HFF-Myc (cell line): ENCODE results near the gene ACAP2.
"Not testable (repeated sequence)": the region's sequence is repeated elsewhere in the genome, so short reads cannot be mapped to it uniquely, and the experiment has no call there.

Source experiments
- DNase-seq: peaks from one replicate; pipeline ENCODE4 v3.0.0-alpha.2; 2011; ENCODE audit warnings: low read depth; ENCODE audit errors: extremely low read depth
- H3K4me3 ChIP-seq: replicated peaks from 2 replicates; pipeline ENCODE4 v1.5.1; 2011; ENCODE audit warnings: low read depth, mild to moderate bottlenecking, control low read depth, low read length
- CTCF ChIP-seq: IDR thresholded peaks from 2 replicates; pipeline ENCODE4 v1.5.1; 2012; ENCODE audit warnings: mild to moderate bottlenecking, low read depth, low read length, control low read depth; ENCODE audit errors: missing control alignments

ACAP2 gene

GRCh38 chr3:195307711-195308110, 135.1 kb downstream of the ACAP2 start:
- no peak for TF ChIP-seq CTCF
- DNase-seq, result no peak
- no peak overlapping the region for H3K4me3 ChIP-seq

GRCh38 chr3:195306369-195306768, 136.5 kb downstream of the ACAP2 start:
- no peak for DNase-seq
- no peak overlapping the region for H3K4me3 ChIP-seq
- TF ChIP-seq CTCF, result no peak

- H3K4me3 ChIP-seq, result no peak overlapping the region
- DNase-seq, result no peak
- TF ChIP-seq CTCF, result no peak
Observed at GRCh38 chr3:195302431-195302830, 140.4 kb downstream of the ACAP2 start.

GRCh38 chr3:195297446-195297845, 145.4 kb downstream of the ACAP2 start:
- H3K4me3 ChIP-seq, result no peak overlapping the region
- no peak for TF ChIP-seq CTCF
- DNase-seq, result no peak

- no peak for TF ChIP-seq CTCF
- no peak overlapping the region for H3K4me3 ChIP-seq
- DNase-seq, result no peak
Observed at GRCh38 chr3:195296662-195297061, 146.2 kb downstream of the ACAP2 start.

- no peak for TF ChIP-seq CTCF
- H3K4me3 ChIP-seq, result no peak overlapping the region
- DNase-seq, result no peak
Observed at GRCh38 chr3:195291121-195291520, 151.7 kb downstream of the ACAP2 start.

GRCh38 chr3:195290643-195291042, 152.2 kb downstream of the ACAP2 start:
- not testable (repeated sequence) for DNase-seq, H3K4me3 ChIP-seq
